Measurements from ENCODE around the gene SUMO4. TPM values are rescaled to one million over a fixed set of nuclear protein-coding genes. Genes with fewer than 3 reads are reported as not detected.

Gene SUMO4
- total and polyA plus RNA-seq, 2 of the 8 experiments (the other 6 are each of a cell fraction or from before 2014, with no cell fraction given): 0.09 to 1.3 TPM

DNA sequence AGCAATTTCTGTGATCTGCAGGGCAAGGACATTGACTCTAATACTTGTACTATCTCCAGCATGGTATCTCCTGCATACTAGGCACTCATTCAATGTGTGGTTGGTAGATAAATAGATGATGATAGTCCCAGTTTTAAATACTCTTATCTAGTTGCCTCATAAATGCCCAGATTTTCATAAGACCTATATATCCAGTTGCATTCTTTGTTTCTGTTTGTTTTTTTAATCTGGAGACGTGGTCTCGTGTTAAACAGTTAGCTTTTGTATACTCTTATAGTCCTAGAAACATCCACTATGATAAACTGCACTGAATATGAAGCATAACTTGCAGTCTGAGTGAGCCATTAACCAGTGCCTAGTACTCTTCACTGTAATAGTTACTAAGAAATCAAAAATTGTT, 35.5 kb upstream of the SUMO4 start:
- CTCF ChIA-PET (ENCODE audit: partially characterized antibody): no interaction called here
- 92% methylated on average over 2 of the region's 2 CpGs; no CpG with 5 or more reads in 1 of the 2 experiments for WGBS, 2 experiments (ENCODE audit: extremely low coverage in 1 of 2, insufficient coverage in 1 of 2, insufficient read length in 1 of 2, insufficient replicate concordance in 2 of 2, low coverage in 1 of 2, low lambda C conversion rate in 2 of 2, missing lambda C conversion rate in 1 of 2)
- peaks cover 13 to 99% of the 10 kb centered on the region in 2 experiments for H3K79me2 ChIP-seq (ENCODE audit: control insufficient read depth in 1 of 2, insufficient read depth in 2 of 2, low read length in 2 of 2)

More for the DNA sequence above, 35.5 kb upstream of the SUMO4 start:
- no peak overlapping the region for H2BK12ac ChIP-seq (ENCODE audit: low read depth, low read length)
- H3K56ac ChIP-seq (replicated peaks; ENCODE audit: insufficient read length, low read depth, low read length): no peak overlapping the region
- H4K5ac ChIP-seq (ENCODE audit: insufficient read length, low read depth, low read length): no peak overlapping the region
- no peak overlapping the region for H3K4me3 ChIP-seq (ENCODE audit: extremely low read depth in 1 of 4, insufficient read depth in 2 of 4, low read depth in 3 of 4, low read length in 4 of 4)
- POLR2A ChIA-PET (ENCODE audit: partially characterized antibody): no interaction called here
- H2BK120ac ChIP-seq (replicated peaks; ENCODE audit: low read depth, low read length): no peak overlapping the region
- no peak overlapping the region for H3K4me2 ChIP-seq (ENCODE audit: insufficient read depth in 1 of 2, low read depth in 2 of 2, low read length in 2 of 2)
- no peaks in the 10 kb centered on the region for H3K23me2 ChIP-seq (ENCODE audit: low read depth, low read length)
- H3K14ac ChIP-seq (ENCODE audit: insufficient read length): no peak overlapping the region
- H3K27ac ChIP-seq (ENCODE audit: low read depth, low read length): no peak overlapping the region
- H3K23ac ChIP-seq (ENCODE audit: insufficient read length): no peak overlapping the region
- no peak overlapping the region for H4K91ac ChIP-seq (replicated peaks; ENCODE audit: insufficient read length, low read length)
- DNase-seq (ENCODE audit: low read depth in 1 of 2, low spot score in 2 of 2): no peak
- TF ChIP-seq KDM4A (IDR thresholded peaks at IDR 0.05; ENCODE audit: low read depth, low read length, severe bottlenecking): no peak
- H3K18ac ChIP-seq (ENCODE audit: extremely low read depth, low read length): no peak overlapping the region
- peaks cover 7% of the 10 kb centered on the region; the same call in 1 of the 2 replicates for H3K79me1 ChIP-seq (ENCODE audit: low read depth, low read length)
- no peaks in the 10 kb centered on the region for H3K27me3 ChIP-seq (replicated peaks in 1 of 4; ENCODE audit: control insufficient read depth in 3 of 4, extremely low read depth in 1 of 4, insufficient read depth in 3 of 4, low read length in 3 of 4)
- H3K9ac ChIP-seq (replicated peaks in 1 of 4; ENCODE audit: extremely low read depth in 1 of 4, low read depth in 3 of 4, low read length in 3 of 4): no peak overlapping the region
- no peak overlapping the region for H2BK20ac ChIP-seq (ENCODE audit: low read length)
- no peak overlapping the region for H2BK5ac ChIP-seq (ENCODE audit: low read depth, low read length)
- H3K9me3 ChIP-seq (ENCODE audit: insufficient read depth in 2 of 2, low read depth in 1 of 2, low read length in 1 of 2): no peaks in the 10 kb centered on the region
- H2AFZ ChIP-seq (ENCODE audit: low read length): no peak overlapping the region
- peaks cover 3 to 6% of the 10 kb centered on the region in 2 experiments for H4K20me1 ChIP-seq (replicated peaks in 1 of 2; ENCODE audit: control insufficient read depth in 1 of 2, insufficient read depth in 2 of 2, low read length in 2 of 2)
- no peaks in the 10 kb centered on the region for H3K36me3 ChIP-seq (ENCODE audit: control insufficient read depth in 2 of 4, insufficient read depth in 4 of 4, low read length in 3 of 4)
- H3K4ac ChIP-seq (replicated peaks; ENCODE audit: insufficient read length, low read depth, low read length): no peak overlapping the region
- no peak overlapping the region for H4K8ac ChIP-seq (ENCODE audit: extremely low read depth, insufficient read depth, low read length)
- FAIRE-seq: no peak
- H2BK15ac ChIP-seq (ENCODE audit: low read length): no peak overlapping the region
- H3K4me1 ChIP-seq (replicated peaks in 1 of 4; ENCODE audit: control insufficient read depth in 3 of 4, insufficient read depth in 4 of 4, low read length in 3 of 4): peaks cover 0 to 2% (median 0%) of the 10 kb centered on the region in 4 experiments; a peak in 1 of 7 replicates
- H2AK5ac ChIP-seq (ENCODE audit: low read depth, low read length): no peak overlapping the region

All from H1 (cell line).